Kidney epithelial cell (primary cell): Measurements from ENCODE around the gene METRNL. TPM values are rescaled to one million over a fixed set of nuclear protein-coding genes. Genes with fewer than 3 reads are reported as not detected.
"Not testable (repeated sequence)": the region's sequence is repeated elsewhere in the genome, so short reads cannot be mapped to it uniquely, and the experiment has no call there.

Experiments
- DNase-seq: peaks from one replicate; pipeline ENCODE4 v3.0.0-alpha.2; 2010; ENCODE audit warnings: low read depth
- H3K27me3 ChIP-seq: 2 replicates; pipeline ENCODE4 v1.6.0; 2011; ENCODE audit warnings: low read length; ENCODE audit not compliant: control insufficient read depth, insufficient read depth
- H3K36me3 ChIP-seq: 2 replicates; pipeline ENCODE4 v1.5.1; 2011; ENCODE audit warnings: low read length; ENCODE audit not compliant: control insufficient read depth, insufficient read depth
- H3K4me3 ChIP-seq: 2 replicates; pipeline ENCODE4 v1.5.1; 2011; ENCODE audit warnings: low read depth, mild to moderate bottlenecking, control low read depth, low read length
- CTCF ChIP-seq: IDR thresholded peaks from 2 replicates; pipeline ENCODE4 v1.5.1; 2011; ENCODE audit warnings: mild to moderate bottlenecking, moderate library complexity, low read length, control low read depth, inconsistent platforms; ENCODE audit not compliant: insufficient read depth, poor library complexity, severe bottlenecking
- total RNA-seq: library from RNA; depleted of rRNA; stranded (reverse); fragments of >200 nt; gene quantifications from 2 replicates; pipeline ENCODE4 v1.2.3, GENCODE V29; 2015

METRNL gene
- total RNA-seq, 1 donor from 2014 or later = 91.5 TPM

DNA sequence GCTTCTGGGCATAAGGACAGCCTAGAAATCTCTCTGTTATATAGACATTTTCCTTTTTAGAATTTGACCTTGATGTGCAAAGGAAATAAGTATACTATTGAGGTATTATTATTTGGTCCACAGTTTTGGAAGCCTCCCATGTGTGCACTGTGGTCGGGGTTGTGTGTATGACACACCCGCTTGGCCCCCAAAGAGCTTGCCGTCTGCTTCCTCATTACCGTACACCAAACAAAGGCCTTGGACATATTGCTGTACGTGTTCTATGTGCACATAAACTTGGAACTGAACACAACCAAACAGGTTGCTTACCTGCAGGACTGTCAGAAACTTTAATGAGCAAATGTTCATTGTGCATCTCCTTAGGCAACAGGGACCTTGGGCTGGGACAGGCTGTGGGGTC, 38.2 kb downstream of the METRNL start:
- no peak overlapping the region for H3K4me3 ChIP-seq

GRCh38 chr17:83118071-83118841, 38.8 kb downstream of the METRNL start:
- peaks cover 25% of the 10 kb centered on the region for H3K27me3 ChIP-seq
- no peak for TF ChIP-seq CTCF
- no peak for DNase-seq

More for the DNA sequence above, 38.2 kb downstream of the METRNL start:
- H3K27me3 ChIP-seq = peaks cover 25% of the 10 kb centered on the region
- no peak for TF ChIP-seq CTCF
- no peak for DNase-seq
- no peaks in the 10 kb centered on the region for H3K36me3 ChIP-seq

GRCh38 chr17:83119987-83120864, 40.8 kb downstream of the METRNL start:
- H3K27me3 ChIP-seq = peaks cover 31% of the 10 kb centered on the region
- no peak overlapping the region for H3K4me3 ChIP-seq
- TF ChIP-seq CTCF = no peak
- DNase-seq = no peak
- H3K36me3 ChIP-seq = no peaks in the 10 kb centered on the region

More at GRCh38 chr17:83118071-83118841, 38.8 kb downstream of the METRNL start:
- Histone ChIP-seq H3K36me3 (no peaks in the 10 kb centered on the region), H3K4me3 (no peak overlapping the region)

- not testable (repeated sequence) for DNase-seq, H3K4me3 ChIP-seq, H3K36me3 ChIP-seq
- H3K27me3 ChIP-seq = peaks cover 39% of the 10 kb centered on the region
Observed at GRCh38 chr17:83121473-83121872, 42.1 kb downstream of the METRNL start.

DNA sequence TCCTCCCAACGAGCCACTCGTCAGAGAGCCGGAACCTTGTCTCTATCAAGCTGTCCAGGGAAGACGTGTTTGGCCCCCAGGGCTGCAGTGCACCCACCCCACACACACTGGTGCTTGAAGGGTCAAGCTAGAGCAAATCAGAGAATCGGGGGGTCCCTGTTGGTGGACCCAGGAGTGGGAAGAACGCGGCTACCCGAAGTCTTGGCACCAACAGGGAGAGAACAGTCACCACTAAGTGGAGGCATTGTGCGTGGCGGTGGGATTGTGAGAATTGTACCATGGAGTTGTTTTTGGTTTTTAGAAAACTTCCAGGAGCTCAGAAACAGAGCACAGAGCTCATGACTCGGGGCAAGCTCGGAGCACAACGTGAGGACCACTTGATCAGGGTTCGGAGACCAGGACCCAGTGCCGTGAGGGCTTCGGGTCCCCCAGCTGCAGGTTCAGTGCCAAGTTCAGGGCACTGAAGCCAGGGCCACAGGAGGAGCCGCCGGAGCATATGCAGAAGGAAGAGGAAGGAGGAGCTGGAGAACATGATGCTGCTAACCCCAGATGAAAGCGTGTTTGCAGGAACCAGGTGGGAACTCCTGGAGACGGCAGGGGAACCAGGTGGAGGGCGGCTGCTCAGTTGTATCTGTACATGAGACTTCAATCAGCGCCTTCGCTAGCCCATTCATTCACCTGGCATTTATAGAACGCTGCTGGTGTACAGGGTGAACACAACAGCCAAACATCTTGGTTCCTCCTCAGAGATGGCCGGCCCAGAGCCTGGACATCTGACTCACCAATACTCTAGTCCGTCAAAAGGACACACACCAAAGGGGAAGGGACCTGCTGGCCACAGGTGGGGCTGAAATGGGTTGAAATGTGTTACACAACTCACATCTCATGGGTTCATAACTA, 42.8 kb downstream of the METRNL start:
- no peak for TF ChIP-seq CTCF
- Histone ChIP-seq H3K27me3 (peaks cover 41% of the 10 kb centered on the region), H3K4me3 (no peak overlapping the region), H3K36me3 (no peaks in the 10 kb centered on the region)
- DNase-seq = no peak
